GM19467 (cell line): Measurements from ENCODE around the gene SNAI3.

Experiments used
- ATAC-seq: cut with Tn5 transposase; IDR thresholded peaks from one replicate; pipeline ENCODE4 v1.9.1; 2021; ENCODE audit warnings: mild to moderate bottlenecking, moderate library complexity; ENCODE audit not compliant: unreplicated experiment

SNAI3 gene

GRCh38 chr16:88721815-88722755 is 35.8 kb upstream of the SNAI3 start:
- no peak for ATAC-seq

GRCh38 chr16:88721236-88721635 is 34.9 kb upstream of the SNAI3 start:
- no peak for ATAC-seq

- no peak for ATAC-seq
Observed at GRCh38 chr16:88720396-88720970, 34.2 kb upstream of the SNAI3 start.

- ATAC-seq = no peak
Observed at GRCh38 chr16:88719933-88720296, 33.6 kb upstream of the SNAI3 start.

GRCh38 chr16:88719267-88719932 is 33.1 kb upstream of the SNAI3 start:
- no peak for ATAC-seq

GRCh38 chr16:88718178-88718577 is 31.9 kb upstream of the SNAI3 start:
- ATAC-seq = no peak

GRCh38 chr16:88716601-88717001 is 30.3 kb upstream of the SNAI3 start:
- ATAC-seq = no peak

GRCh38 chr16:88716201-88716600 is 29.9 kb upstream of the SNAI3 start:
- no peak for ATAC-seq

GRCh38 chr16:88715312-88716190 is 29.2 kb upstream of the SNAI3 start:
- no peak for ATAC-seq

GRCh38 chr16:88714420-88715302 is 28.4 kb upstream of the SNAI3 start:
- ATAC-seq = no peak

- no peak for ATAC-seq
Observed at GRCh38 chr16:88713568-88714419, 27.5 kb upstream of the SNAI3 start.

GRCh38 chr16:88713054-88713453 is 26.7 kb upstream of the SNAI3 start:
- no peak for ATAC-seq

GRCh38 chr16:88712362-88712979 is 26.2 kb upstream of the SNAI3 start:
- no peak for ATAC-seq

GRCh38 chr16:88711750-88712340 is 25.5 kb upstream of the SNAI3 start:
- no peak for ATAC-seq

GRCh38 chr16:88710556-88710955 is 24.2 kb upstream of the SNAI3 start:
- ATAC-seq = no peak

GRCh38 chr16:88706965-88707826 is 20.9 kb upstream of the SNAI3 start:
- ATAC-seq = no peak
